Natural killer cell (primary cell): ENCODE data around the gene MIER1. TPM values are rescaled to one million over a fixed set of nuclear protein-coding genes. Genes with fewer than 3 reads are reported as not detected.
A peak's percentile ranks its signal among the peaks of the same experiment; 100 is the strongest.

Source experiments
- ATAC-seq, 3 donors: fragments of 150-1000 bp in 2 of 3; fragments of 200-7000 bp in 1 of 3; cut with Tn5 transposase; 1 replicate in 1 of 3; 2 replicates in 2 of 3; pipeline ENCODE4 v1.10.0; 2021; ENCODE audit warnings: mild to moderate bottlenecking in 2 of 3, moderate library complexity in 2 of 3
- DNase-seq, 2 donors: peaks; one replicate each; pipeline versions ENCODE4 v3.0.0 to v3.0.0-alpha.2; 2013 to 2021; ENCODE audit warnings: mixed read lengths in 1 of 2
- H3K27ac ChIP-seq: one replicate; pipeline ENCODE4 v1.5.1; 2013; ENCODE audit warnings: mild to moderate bottlenecking, low read length
- H3K27me3 ChIP-seq: one replicate; pipeline ENCODE4 v1.6.1; 2013; ENCODE audit warnings: low read length; ENCODE audit not compliant: control insufficient read depth, insufficient read depth
- H3K36me3 ChIP-seq: one replicate; pipeline ENCODE4 v1.6.1; 2013; ENCODE audit warnings: low read length; ENCODE audit not compliant: control insufficient read depth, insufficient read depth
- H3K4me1 ChIP-seq: one replicate; pipeline ENCODE4 v1.6.1; 2013; ENCODE audit warnings: low read length; ENCODE audit not compliant: control insufficient read depth, insufficient read depth
- H3K4me3 ChIP-seq: one replicate; pipeline ENCODE4 v1.5.1; 2013; ENCODE audit warnings: low read length
- H3K9me3 ChIP-seq: one replicate; pipeline ENCODE4 v1.6.1; 2013; ENCODE audit warnings: low read length; ENCODE audit not compliant: control insufficient read depth, insufficient read depth
- H3K27ac Mint-ChIP-seq, 2 donors: one replicate each; pipeline ENCODE4 v1.8.0; 2022; ENCODE audit warnings: mild to moderate bottlenecking in 2 of 2, mixed read lengths in 2 of 2, moderate library complexity in 1 of 2
- H3K27me3 Mint-ChIP-seq, 2 donors: one replicate each; pipeline ENCODE4 v1.8.0; 2022; ENCODE audit warnings: low read depth in 2 of 2, mixed read lengths in 2 of 2
- H3K36me3 Mint-ChIP-seq: one replicate; pipeline ENCODE4 v1.8.0; 2022; ENCODE audit warnings: mixed read lengths
- H3K4me1 Mint-ChIP-seq, 2 donors: one replicate each; pipeline ENCODE4 v1.8.0; 2022; ENCODE audit warnings: mixed read lengths in 2 of 2
- H3K4me3 Mint-ChIP-seq: one replicate; pipeline ENCODE4 v1.8.0; 2022; ENCODE audit warnings: mild to moderate bottlenecking, moderate library complexity, mixed read lengths
- H3K9me3 Mint-ChIP-seq, 2 donors: one replicate each; pipeline ENCODE4 v1.8.0; 2022; ENCODE audit warnings: mixed read lengths in 2 of 2
- WGBS: methylation state at CpG from one replicate; pipeline ENCODE4 v1.1.7; 2013; ENCODE audit warnings: missing lambda C conversion rate; ENCODE audit not compliant: insufficient coverage; 5-methylcytosine and 5-hydroxymethylcytosine counted together
- intact Hi-C: fragments of 100-400 bp; cut with micrococcal nuclease; formaldehyde crosslinking; loops from one replicate; pipeline ENCODE4 v1.14.2; 2022
- total RNA-seq, 4 donors: library from RNA; stranded (reverse); fragments of 120-200 nt in 1 of 4; gene quantifications; one replicate each; pipeline versions ENCODE4 v1.2.3 to v1.2.4, GENCODE V29; 2013 to 2022
- TF ChIP-seq, protein P1 (sequence below): fragments of 200-600 bp; IDR thresholded peaks from one replicate; pipeline ENCODE4 v1.8.0; 2022; ENCODE audit warnings: antibody characterized with exemption

Gene MIER1
- total RNA-seq, 3 donors from 2014 or later (not counting 1 experiment from before 2014, with no cell fraction given) = 87.9 to 94.3 (median 93.2) TPM

DNA sequence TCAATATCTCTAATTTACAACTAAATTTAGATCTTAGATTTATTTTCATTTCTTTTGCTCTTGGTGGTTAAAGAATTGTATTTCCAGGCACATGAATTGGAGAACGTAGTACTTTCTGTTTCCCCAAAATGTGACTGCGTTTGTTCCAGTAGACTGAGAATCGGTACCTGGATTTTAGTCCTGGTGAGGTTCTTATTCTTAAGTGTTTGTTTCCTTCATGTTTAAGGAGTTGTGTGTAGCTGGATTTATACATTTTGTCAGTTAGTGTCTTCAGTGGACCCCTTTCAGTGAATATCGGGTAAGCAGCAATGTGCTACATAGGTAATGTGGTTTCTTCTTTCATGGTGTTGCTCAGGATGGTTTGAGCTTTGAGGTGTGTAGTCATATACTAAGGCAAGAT is 6.8 kb downstream of the MIER1 start:
- no peaks in the 10 kb centered on the region for H3K27me3 Mint-ChIP-seq
- peak overlapping the region; percentile 92 for H3K4me3 ChIP-seq

DNA sequence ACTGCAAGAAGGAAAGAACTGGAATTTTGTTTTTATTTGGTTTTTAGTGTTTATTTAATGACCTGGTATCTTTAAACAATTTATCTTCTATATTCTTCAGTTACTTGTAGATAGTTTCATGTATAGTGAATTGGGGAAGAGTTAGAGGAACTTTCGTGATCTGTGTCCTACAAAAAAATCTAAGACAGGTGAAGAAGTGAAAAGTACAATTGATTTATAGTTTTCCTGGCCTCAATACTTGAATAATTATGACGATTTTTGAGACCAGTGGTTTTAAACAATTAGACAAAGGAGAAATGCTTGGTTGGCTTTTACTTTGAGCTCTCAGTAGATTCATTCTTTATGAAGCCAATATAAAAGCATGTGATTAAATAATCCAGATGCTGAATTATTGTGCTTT is 7.5 kb downstream of the MIER1 start:
- TF ChIP-seq, protein P1, sequence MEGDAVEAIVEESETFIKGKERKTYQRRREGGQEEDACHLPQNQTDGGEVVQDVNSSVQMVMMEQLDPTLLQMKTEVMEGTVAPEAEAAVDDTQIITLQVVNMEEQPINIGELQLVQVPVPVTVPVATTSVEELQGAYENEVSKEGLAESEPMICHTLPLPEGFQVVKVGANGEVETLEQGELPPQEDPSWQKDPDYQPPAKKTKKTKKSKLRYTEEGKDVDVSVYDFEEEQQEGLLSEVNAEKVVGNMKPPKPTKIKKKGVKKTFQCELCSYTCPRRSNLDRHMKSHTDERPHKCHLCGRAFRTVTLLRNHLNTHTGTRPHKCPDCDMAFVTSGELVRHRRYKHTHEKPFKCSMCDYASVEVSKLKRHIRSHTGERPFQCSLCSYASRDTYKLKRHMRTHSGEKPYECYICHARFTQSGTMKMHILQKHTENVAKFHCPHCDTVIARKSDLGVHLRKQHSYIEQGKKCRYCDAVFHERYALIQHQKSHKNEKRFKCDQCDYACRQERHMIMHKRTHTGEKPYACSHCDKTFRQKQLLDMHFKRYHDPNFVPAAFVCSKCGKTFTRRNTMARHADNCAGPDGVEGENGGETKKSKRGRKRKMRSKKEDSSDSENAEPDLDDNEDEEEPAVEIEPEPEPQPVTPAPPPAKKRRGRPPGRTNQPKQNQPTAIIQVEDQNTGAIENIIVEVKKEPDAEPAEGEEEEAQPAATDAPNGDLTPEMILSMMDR = no peak
- intact Hi-C loops = loop anchor here (5.0 to 10.0 kb wide), 2 partner anchors 50 to 503 kb away; partner anchors contain the start of gene SERBP1
- Mint-ChIP-seq H3K9me3 (no peaks in the 10 kb centered on the region), H3K27ac (peak overlapping the region; percentile 95 to 98), H3K27me3 (no peaks in the 10 kb centered on the region), H3K36me3 (no peaks in the 10 kb centered on the region), H3K4me3 (peak overlapping the region; percentile 86), H3K4me1 (peaks cover 61 to 62% of the 10 kb centered on the region in 2 donors)
- ATAC-seq = no peak
- Histone ChIP-seq H3K4me3 (no peak overlapping the region), H3K27me3 (no peaks in the 10 kb centered on the region), H3K36me3 (no peaks in the 10 kb centered on the region), H3K27ac (no peak overlapping the region), H3K9me3 (no peaks in the 10 kb centered on the region), H3K4me1 (peaks cover 19% of the 10 kb centered on the region)
- 42% methylated on average over 2 of the region's 2 CpGs for WGBS
- DNase-seq = no peak

More for the DNA sequence above, 6.8 kb downstream of the MIER1 start:
- WGBS = 7% methylated on average over 4 of the region's 4 CpGs
- H3K36me3 Mint-ChIP-seq = no peaks in the 10 kb centered on the region
- H3K36me3 ChIP-seq = no peaks in the 10 kb centered on the region
- no peaks in the 10 kb centered on the region for H3K9me3 Mint-ChIP-seq
- H3K4me1 Mint-ChIP-seq = peaks cover 57 to 59% of the 10 kb centered on the region in 2 donors
- H3K9me3 ChIP-seq = no peaks in the 10 kb centered on the region
- DNase-seq (peak in 1 of 2 donors; percentile 52), ATAC-seq (no peak)
- intact Hi-C loops = loop anchor here (5.0 to 10.0 kb wide), 2 partner anchors 51 to 503 kb away; partner anchors contain the start of gene SERBP1
- no peaks in the 10 kb centered on the region for H3K27me3 ChIP-seq
- H3K4me1 ChIP-seq = peaks cover 15% of the 10 kb centered on the region
- peak overlapping the region; percentile 92 for H3K27ac ChIP-seq
- TF ChIP-seq, protein P1 = no peak
- peak overlapping the region; percentile 100 for H3K4me3 Mint-ChIP-seq
- peak overlapping the region; percentile 95 to 98 for H3K27ac Mint-ChIP-seq

DNA sequence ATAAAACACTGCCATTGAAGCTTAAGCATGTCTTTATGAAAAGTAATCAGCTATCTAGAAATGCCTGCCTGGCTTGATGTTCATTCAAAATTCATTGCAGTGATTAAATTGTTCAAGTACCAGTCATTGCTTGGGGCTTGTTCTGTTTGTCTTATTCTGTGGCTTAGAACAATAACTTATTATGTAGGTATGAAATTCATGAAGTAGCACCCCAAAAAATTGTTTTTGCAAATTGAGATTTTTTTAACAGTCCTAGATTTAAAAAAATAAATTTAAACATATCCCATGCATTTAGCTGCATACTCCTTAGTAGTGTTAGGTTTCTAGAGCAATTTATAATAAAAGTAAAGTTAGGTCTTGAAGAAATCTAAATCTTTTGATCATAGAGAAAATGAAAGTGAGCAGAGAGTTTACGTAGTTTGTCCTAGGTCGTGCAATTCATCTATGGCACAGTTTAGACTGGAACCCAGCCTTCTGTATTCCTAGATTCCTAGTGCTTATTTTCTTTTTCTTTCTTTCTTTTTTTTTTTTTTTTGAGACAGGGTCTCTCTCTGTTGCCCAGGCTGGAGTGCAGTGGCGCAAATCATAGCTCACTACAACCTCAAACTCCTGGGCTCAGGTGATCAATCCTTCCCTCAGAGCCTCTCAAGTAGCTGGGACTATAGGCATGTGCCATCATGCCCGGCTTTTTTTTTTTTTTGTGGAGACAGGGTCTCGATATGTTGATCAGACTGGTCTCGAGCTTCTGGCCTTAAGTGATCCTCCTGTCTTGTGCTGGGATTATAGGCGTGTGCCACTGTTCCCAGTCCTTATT is 9.3 kb downstream of the MIER1 start:
- H3K4me3 Mint-ChIP-seq = peak overlapping the region; percentile 86
- TF ChIP-seq, protein P1 = no peak
- no peaks in the 10 kb centered on the region for H3K9me3 Mint-ChIP-seq
- H3K9me3 ChIP-seq = no peaks in the 10 kb centered on the region
- no peaks in the 10 kb centered on the region for H3K27me3 Mint-ChIP-seq
- H3K4me1 ChIP-seq = peaks cover 20% of the 10 kb centered on the region
- WGBS = 32% methylated on average over 4 of the region's 7 CpGs
- H3K36me3 ChIP-seq = no peaks in the 10 kb centered on the region
- no peaks in the 10 kb centered on the region for H3K36me3 Mint-ChIP-seq
- ATAC-seq = no peak
- peak overlapping the region; percentile 16 for H3K4me3 ChIP-seq
- DNase-seq = peak in 1 of 2 donors; percentile 53
- peak overlapping the region; percentile 69 for H3K27ac ChIP-seq
- H3K27me3 ChIP-seq = no peaks in the 10 kb centered on the region
- H3K4me1 Mint-ChIP-seq = peaks cover 70 to 76% of the 10 kb centered on the region in 2 donors
- intact Hi-C loops = loop anchor here (5.0 to 10.0 kb wide), 2 partner anchors 48 to 501 kb away; partner anchors contain the start of gene SERBP1
- peak overlapping the region; percentile 95 to 98 for H3K27ac Mint-ChIP-seq
